GM10847 (cell line): Measurements from ENCODE around the gene CEACAM19.

ENCODE experiments used
- POLR2A ChIP-seq: IDR thresholded peaks from 2 replicates; pipeline ENCODE4 v1.6.1; 2011; ENCODE audit not compliant: insufficient read length; ENCODE audit errors: extremely low read depth

CEACAM19 gene

DNA sequence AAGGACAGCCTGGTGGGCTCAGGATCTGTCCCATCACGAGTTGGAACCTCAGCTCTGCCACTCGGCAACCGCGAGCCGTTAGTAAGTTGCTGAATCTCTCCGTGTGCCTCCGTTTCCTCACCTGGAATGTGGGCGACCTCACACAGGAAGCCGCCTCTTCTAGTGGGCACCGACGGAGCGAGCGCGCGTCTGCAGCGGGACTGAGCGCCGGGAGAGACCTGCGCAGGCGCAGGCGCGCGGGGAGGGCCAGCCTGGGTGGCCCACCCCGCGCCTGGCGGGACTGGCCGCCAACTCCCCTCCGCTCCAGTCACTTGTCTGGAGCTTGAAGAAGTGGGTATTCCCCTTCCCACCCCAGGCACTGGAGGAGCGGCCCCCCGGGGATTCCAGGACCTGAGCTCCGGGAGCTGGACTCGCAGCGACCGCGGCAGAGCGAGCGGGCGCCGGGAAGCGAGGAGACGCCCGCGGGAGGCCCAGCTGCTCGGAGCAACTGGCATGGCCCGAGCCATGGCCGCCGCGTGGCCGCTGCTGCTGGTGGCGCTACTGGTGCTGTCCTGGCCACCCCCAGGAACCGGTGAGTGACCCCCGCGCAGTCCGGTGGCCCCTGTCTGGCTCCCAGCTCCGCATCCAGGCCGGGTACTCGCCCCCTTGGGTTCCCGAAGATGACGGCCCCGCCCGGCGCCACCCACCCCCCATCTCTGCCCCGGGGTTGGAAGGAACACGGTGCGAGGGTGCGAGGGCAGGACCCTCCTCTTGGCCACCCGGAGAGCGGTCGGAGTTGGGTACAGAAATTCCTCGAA, 27.5 kb upstream of the CEACAM19 start, which contains the start of gene PVR:
Gene PVR (plus strand): TSS at position 306 of the 797 bp plus-strand sequence. CDS start 187 bp downstream, at position 493.
- TF ChIP-seq POLR2A: no peak

DNA sequence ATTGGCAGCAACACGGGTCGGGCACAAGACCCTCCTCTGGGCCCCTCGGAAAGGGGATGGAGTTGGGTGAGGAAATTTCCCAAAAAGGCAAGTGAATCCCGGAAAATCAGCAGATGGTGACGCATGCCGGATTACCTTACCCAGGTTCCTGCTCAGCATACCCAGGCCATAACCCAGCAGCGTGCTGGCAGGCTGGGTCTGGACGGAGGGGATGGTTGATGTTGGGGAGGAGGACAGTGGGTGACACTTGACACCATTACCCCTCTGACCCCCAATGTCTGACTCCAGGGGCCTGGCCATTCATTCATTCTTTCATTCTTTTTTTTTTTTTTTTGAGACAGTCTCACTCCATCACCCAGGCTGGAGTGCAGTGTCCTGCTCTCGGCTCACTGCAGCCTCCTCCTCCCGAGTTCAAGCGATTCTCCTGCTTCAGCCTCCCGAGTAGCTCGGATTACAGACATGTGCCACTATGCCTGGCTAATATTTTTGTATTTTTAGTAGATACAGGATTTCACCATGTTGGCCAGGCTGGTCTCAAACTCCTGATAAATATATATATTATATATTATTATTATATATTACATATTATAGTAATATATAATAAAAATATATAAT, 26.8 kb upstream of the CEACAM19 start:
- TF ChIP-seq POLR2A: no peak

DNA sequence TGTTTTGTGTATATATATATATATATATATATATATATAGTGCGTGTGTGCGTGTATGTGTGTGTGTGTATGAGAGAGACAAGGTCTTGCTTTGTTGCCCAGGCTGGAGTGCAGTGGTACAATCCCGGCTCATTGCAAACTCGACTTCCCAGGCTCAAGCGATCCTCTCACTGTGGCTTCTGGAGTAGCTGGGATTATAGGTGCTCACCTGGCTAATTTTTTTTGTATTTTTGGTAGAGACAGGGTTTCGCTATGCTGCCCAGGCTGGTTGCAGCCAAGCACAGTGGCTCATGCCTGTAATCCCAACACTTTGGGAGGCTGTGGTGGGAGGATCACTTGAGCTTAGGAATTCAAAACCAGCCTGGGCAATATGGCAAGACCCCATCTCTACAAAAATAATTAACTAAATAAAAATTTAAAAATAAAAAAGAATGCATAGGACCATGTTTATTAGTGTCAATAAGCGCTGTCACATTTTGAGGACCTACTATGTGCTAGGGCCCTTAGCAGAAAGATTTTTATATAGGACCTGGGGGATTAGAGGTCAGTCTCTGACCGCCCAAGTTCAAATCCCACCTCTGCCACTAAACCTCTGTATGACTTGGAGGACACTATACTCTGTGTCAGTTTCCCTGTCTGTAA, 25.8 kb upstream of the CEACAM19 start:
- TF ChIP-seq POLR2A: no peak

DNA sequence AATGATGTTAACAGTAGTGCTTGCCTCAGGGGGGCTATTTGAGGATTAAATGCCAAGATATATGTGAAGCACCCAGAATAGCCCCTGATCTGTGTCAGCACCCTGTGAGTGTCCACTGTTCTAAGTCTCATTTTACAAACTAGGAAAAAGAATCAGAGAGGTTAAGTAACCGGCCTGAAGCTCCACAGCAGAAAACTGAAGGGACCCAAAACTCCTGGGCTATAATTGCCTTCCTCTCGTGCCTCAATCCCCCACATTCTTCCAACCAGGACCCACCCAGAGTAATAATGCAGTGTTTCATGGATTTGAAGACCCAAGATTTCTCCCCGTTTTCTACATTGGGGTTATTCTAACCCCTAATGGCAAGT, 25.2 kb upstream of the CEACAM19 start:
- TF ChIP-seq POLR2A: no peak

DNA sequence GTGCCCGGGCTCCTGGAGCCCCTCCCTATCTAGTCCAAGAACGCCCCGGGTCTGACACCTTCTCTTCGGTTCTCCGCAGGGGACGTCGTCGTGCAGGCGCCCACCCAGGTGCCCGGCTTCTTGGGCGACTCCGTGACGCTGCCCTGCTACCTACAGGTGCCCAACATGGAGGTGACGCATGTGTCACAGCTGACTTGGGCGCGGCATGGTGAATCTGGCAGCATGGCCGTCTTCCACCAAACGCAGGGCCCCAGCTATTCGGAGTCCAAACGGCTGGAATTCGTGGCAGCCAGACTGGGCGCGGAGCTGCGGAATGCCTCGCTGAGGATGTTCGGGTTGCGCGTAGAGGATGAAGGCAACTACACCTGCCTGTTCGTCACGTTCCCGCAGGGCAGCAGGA, 24.1 kb upstream of the CEACAM19 start:
- no peak for TF ChIP-seq POLR2A

DNA sequence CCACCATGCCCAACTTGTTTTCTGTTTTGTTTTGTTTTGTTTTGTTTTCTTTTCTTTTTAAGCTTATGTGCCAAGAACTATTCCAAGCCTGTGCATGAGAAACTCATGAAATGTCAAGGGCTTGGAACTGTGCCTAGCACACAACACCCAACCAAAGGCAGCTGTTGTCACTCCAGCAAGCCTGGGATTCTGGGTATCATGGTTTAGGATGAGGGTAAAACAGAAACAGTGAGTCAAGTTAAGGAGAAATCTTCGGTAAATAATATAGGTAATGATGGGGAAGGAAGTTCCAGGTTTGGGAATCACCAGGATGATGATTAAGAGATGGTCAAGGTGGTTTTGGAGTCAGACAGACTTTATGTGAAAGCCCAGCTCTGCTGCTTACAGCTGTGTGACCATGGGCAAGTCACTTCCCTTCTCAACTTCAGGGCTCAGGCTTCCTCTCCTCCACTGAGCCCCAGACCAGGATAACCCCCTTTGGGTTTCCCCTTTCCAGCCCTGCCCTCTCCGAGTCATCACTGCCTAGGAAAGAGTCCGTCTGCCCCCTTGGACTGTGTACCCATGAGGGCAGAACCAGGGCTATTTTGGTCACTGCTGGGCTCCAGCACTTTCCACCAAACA, 22.5 kb upstream of the CEACAM19 start:
- no peak for TF ChIP-seq POLR2A

DNA sequence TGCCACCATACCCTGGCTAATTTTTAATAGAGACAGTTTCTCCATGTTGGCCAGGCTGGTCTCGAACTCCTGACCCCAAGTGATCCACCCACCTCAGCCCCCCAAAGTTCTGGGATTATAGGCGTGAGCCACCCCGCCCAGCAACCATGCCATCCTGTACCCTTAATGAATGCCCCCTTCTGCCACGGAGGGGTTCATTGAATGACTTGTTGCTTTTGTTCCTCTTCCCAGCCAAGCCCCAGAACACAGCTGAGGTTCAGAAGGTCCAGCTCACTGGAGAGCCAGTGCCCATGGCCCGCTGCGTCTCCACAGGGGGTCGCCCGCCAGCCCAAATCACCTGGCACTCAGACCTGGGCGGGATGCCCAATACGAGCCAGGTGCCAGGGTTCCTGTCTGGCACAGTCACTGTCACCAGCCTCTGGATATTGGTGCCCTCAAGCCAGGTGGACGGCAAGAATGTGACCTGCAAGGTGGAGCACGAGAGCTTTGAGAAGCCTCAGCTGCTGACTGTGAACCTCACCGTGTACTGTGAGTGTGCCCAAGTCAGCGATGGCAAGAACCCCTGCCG, 21.6 kb upstream of the CEACAM19 start:
- TF ChIP-seq POLR2A: no peak

DNA sequence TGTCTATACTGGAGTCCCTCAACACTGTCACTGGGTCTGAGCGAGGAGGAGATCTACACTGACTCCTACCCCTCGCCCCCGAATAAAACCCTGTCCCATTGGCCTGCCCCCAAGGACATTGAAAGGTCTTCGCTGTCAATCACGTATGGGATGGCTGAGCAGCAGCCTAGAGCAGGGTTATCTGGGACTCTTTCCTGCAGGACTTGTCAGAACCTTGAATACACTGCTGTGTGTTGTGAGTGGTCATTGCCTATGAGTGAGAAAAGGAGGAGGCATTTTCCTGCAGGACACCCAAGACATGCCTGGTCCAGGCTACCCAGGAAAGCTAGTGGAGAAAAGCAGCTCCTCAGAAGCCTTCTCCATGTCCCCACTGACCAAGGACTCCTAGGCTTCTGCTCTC, 17.9 kb upstream of the CEACAM19 start:
- TF ChIP-seq POLR2A: no peak

DNA sequence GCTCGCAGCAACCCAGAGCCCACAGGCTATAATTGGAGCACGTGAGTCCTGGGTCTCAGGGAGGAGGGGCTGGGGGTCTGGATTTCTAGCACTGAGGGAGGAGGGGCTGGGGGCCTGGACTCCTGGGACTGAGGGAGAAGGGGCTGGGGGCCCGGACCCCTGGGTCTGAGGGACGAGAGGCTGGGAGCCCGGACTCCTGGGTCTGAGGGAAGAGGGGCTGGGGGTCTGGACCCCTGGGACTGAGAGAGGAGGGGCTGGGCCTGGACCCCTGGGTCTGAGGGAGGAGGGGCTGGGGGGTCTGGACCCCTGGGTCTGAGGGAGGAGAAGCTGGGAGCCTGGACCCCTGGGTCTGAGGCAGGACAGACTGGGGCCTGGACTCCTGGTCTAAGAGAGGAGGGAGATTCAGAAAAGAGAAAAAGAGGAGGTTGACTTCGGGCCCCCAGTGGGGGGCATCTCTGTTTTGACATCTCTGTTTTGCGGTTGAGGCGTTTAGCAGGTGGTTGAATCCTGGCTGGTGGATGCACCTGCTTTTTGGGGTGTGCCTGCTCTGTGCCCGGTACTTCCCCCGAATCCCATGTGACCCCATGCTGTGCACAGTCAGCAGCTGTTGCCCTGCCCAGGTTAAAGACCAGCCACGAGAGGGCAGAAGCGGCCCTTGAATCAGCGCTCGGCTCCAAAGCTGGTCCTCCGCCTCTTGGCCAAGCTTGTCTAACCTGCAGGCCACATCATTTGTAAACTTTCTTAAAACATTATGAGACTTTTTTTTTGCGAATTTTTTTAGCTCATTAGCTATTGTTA, 17.1 kb upstream of the CEACAM19 start:
- no peak for TF ChIP-seq POLR2A

DNA sequence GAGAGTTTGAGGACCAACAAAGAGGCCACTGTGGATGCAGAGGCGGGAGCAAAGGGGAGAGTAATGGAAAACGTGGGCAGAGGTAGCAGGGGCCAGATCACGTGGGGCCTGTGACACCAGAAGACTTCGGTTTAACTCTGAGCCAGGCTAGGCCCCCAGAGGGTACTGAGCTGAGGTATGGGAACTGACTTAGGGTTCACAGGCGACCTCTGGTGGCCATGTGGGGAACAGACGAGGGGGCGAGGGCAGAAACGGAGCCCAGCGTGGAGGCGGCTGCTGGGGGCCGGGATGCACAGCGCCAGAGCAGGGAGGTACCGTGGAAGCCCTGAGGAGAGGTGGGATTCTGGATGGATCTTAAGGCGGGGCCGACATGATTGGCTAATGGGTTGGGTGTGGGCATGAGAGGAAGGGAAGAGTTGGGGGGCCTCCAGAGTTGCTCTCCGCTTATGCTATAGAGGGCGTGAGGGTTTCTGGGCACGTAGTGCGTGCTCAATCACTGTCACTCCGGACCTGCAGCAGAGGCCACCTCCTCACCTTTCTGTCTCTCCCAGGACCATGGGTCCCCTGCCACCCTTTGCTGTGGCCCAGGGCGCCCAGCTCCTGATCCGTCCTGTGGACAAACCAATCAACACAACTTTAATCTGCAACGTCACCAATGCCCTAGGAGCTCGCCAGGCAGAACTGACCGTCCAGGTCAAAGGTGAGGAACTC, 13.9 kb upstream of the CEACAM19 start:
- no peak for TF ChIP-seq POLR2A

DNA sequence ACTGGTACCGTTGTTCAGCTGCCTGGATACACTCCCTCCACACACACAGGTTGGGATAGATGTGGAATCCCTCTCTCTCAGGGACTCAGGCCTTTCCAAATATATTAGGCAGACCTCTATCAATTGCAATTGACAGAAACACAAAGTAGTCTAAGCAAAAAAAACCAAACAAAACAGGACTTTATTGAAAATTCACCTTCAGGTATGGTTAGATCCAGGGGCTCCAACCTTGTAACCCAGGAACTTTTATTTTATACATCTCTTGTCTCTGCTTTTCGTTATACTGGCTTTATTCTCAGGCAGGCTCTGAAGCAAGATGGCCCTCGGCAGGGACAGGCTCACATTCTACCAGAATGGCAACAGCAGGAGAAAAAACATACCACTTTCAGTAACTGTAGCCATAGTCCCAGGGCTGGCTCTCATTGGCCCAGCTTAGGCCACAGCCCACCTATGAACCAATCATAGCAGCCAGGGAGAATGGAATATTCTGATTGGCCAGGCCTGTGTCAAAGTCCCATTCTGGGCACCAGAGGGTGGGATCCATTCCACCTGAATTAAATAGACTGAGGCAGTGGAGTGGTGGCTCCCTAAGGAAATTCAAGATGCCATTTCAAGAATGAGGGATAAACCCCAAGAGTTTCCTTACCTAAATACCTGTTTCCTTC, 13.1 kb upstream of the CEACAM19 start:
- TF ChIP-seq POLR2A: no peak

DNA sequence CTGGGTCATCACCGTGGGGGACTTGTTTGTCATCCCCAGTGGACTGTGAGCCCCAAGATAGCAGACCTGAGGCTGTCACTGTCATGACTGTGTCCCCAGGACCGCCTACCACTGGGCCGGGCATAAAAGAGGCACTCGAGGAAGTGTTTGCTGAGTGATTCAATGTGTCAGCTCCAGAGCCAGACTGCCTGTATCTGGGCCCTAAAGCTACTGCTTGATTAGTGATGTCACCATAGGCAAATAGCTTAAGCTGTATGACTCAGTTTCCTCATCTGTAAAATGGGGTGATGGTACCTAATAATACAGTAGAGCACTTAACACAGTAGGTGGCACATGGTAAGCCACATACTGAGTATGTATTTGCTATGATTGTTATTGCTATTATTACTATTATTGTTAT, 11.2 kb upstream of the CEACAM19 start:
- TF ChIP-seq POLR2A: no peak

DNA sequence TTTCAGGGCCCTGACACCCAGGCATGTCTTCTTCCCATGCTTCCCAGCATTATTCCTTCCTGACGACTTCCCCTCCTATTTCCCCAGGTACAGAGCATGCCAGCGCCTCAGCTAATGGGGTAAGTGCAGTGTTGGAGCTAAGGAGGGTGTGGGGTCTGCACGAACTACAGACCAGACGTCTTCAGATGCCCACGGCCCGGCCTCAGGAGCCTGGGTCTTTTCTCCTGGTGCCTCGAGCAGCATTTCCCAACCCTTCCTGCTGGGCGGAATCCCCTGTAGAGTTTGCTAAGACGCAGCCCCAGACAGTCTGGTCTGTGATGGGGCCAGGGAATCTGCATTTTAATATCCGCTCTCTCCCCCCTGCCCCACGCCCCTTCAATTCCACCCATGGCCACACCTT, 10.1 kb upstream of the CEACAM19 start:
- TF ChIP-seq POLR2A: no peak

DNA sequence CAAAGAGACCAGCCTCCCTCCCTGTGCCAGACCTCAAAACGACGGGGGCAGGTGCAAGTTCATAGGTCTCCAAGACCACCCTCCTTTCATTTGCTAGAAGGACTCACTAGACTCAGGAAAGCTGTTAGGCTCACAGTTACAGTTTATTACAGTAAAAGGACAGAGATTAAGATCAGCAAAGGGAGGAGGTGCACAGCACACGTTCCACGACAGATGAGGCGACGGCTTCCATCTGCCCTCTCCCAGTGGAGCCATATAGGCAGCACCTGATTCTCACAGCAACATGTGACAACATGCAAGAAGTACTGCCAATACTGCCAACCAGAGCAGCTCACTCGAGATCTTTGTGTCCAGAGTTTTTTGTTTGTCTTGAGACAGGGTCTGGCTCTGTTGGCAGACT, 9.4 kb upstream of the CEACAM19 start:
- no peak for TF ChIP-seq POLR2A
